Measurements from ENCODE around the gene CAMKMT. TPM values are rescaled to one million over a fixed set of nuclear protein-coding genes. Genes with fewer than 3 reads are reported as not detected.

Gene CAMKMT
- total RNA-seq, 2 experiments from 2014 or later: 25.7 to 27.4 TPM

DNA sequence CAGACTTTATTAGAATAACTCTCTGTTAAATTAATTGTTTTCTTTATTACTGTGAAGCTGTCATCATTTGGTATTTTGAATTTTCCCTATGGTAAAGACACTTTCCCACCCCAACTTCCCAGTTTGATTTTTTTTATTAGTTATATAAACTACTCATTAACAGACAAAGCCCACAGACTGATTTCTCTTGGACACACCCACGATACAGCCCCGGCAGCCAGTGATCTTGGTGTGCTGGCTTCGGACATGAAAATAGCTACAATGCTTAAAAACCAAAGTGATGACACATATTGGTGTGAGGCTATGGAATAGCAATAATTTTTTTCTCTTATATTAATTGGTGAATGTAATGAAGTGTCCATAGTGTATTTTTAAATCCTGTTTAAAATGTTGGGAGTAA is 354.4 kb downstream of the CAMKMT start:
- no TSS peak for BruUV-seq (replicated peaks)
- Histone ChIP-seq H3K27ac (ENCODE audit: low read depth, low read length, poor library complexity, severe bottlenecking) (no peak overlapping the region), H3K9me3 (ENCODE audit: low read length) (no peaks in the 10 kb centered on the region), H3K4me3 (ENCODE audit: low read depth, low read length, poor library complexity, severe bottlenecking) (no peak overlapping the region), H3K9me2 (ENCODE audit: insufficient read depth, low read length) (no peaks in the 10 kb centered on the region), H3K36me3 (ENCODE audit: insufficient read depth, low read length) (no peaks in the 10 kb centered on the region), H3K4me2 (ENCODE audit: low read length) (no peak overlapping the region), H3K4me1 (ENCODE audit: insufficient read depth, low read length, poor library complexity, severe bottlenecking) (peaks cover 18% of the 10 kb centered on the region), H4K20me1 (ENCODE audit: insufficient read depth, low read length) (no peaks in the 10 kb centered on the region), H3K79me2 (ENCODE audit: insufficient read depth, low read depth, low read length) (no peaks in the 10 kb centered on the region), H2AFZ (ENCODE audit: low read length) (no peak overlapping the region)
- TF ChIP-seq, protein P1, sequence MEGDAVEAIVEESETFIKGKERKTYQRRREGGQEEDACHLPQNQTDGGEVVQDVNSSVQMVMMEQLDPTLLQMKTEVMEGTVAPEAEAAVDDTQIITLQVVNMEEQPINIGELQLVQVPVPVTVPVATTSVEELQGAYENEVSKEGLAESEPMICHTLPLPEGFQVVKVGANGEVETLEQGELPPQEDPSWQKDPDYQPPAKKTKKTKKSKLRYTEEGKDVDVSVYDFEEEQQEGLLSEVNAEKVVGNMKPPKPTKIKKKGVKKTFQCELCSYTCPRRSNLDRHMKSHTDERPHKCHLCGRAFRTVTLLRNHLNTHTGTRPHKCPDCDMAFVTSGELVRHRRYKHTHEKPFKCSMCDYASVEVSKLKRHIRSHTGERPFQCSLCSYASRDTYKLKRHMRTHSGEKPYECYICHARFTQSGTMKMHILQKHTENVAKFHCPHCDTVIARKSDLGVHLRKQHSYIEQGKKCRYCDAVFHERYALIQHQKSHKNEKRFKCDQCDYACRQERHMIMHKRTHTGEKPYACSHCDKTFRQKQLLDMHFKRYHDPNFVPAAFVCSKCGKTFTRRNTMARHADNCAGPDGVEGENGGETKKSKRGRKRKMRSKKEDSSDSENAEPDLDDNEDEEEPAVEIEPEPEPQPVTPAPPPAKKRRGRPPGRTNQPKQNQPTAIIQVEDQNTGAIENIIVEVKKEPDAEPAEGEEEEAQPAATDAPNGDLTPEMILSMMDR (conservative IDR thresholded peaks at IDR 0.05; ENCODE audit: low read length): no peak
- no peak for TF ChIP-seq EZH2phosphoT487 (IDR thresholded peaks at IDR 0.05; ENCODE audit: borderline replicate concordance, low read depth, low read length)
- CTCF ChIA-PET (ENCODE audit: unreplicated experiment): no interaction called here
- POLR2A ChIA-PET: interaction anchor here (0.5 to 1.3 kb wide), 3 partner anchors 16 to 140 kb away, joined by 3 to 6 read pairs (median 3); no protein-coding TSS in a partner anchor
- intact Hi-C loops (cut with micrococcal nuclease; ENCODE audit: unreplicated experiment): no loop called here
- DNase-seq (ENCODE audit: low spot score): no peak

GRCh38 chr2:44718431-44718830 is 356.7 kb downstream of the CAMKMT start:
- Histone ChIP-seq H3K79me2 (ENCODE audit: insufficient read depth, low read depth, low read length) (no peaks in the 10 kb centered on the region), H3K27ac (ENCODE audit: low read depth, low read length, poor library complexity, severe bottlenecking) (no peak overlapping the region), H3K4me2 (ENCODE audit: low read length) (no peak overlapping the region), H3K36me3 (ENCODE audit: insufficient read depth, low read length) (no peaks in the 10 kb centered on the region), H2AFZ (ENCODE audit: low read length) (no peak overlapping the region), H4K20me1 (ENCODE audit: insufficient read depth, low read length) (no peaks in the 10 kb centered on the region), H3K9me2 (ENCODE audit: insufficient read depth, low read length) (no peaks in the 10 kb centered on the region), H3K9me3 (ENCODE audit: low read length) (no peaks in the 10 kb centered on the region), H3K4me3 (ENCODE audit: low read depth, low read length, poor library complexity, severe bottlenecking) (no peak overlapping the region), H3K4me1 (ENCODE audit: insufficient read depth, low read length, poor library complexity, severe bottlenecking) (peaks cover 23% of the 10 kb centered on the region)
- no peak for DNase-seq (ENCODE audit: low spot score)
- CTCF ChIA-PET (ENCODE audit: unreplicated experiment): no interaction called here
- POLR2A ChIA-PET: interaction anchor here (0.8 to 1.8 kb wide), 3 partner anchors 9 to 14 kb away, joined by 3 to 6 read pairs (median 5); no protein-coding TSS in a partner anchor
- intact Hi-C loops (cut with micrococcal nuclease; ENCODE audit: unreplicated experiment): no loop called here
- no TSS peak for BruUV-seq (replicated peaks)
- TF ChIP-seq EZH2phosphoT487 (IDR thresholded peaks at IDR 0.05; ENCODE audit: borderline replicate concordance, low read depth, low read length): no peak
- TF ChIP-seq, protein P1 (conservative IDR thresholded peaks at IDR 0.05; ENCODE audit: low read length): no peak

DNA sequence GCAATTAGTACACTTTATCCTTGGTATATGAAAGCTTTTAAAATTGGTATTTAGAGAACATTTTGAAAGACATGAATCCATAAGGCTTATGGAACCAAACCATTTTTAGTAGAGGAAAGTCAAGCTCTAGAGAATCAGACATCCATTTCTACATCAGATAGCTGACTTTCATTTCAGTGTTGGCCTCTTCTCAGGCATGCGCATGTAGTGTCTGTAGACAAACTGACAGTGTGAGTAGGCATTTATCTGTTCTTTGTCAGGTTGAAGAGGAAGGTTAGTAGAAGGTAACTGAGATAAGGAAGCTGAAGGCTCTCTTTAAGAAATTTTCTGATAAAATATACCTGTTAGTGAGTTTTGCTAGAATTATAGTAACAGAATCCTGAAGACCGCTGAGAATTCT is 357.8 kb downstream of the CAMKMT start:
- Histone ChIP-seq H3K4me3 (ENCODE audit: low read depth, low read length, poor library complexity, severe bottlenecking) (no peak overlapping the region), H4K20me1 (ENCODE audit: insufficient read depth, low read length) (no peaks in the 10 kb centered on the region), H3K9me2 (ENCODE audit: insufficient read depth, low read length) (no peaks in the 10 kb centered on the region), H3K9me3 (ENCODE audit: low read length) (no peaks in the 10 kb centered on the region), H3K4me2 (ENCODE audit: low read length) (no peak overlapping the region), H3K36me3 (ENCODE audit: insufficient read depth, low read length) (no peaks in the 10 kb centered on the region), H3K4me1 (ENCODE audit: insufficient read depth, low read length, poor library complexity, severe bottlenecking) (peaks cover 16% of the 10 kb centered on the region), H3K79me2 (ENCODE audit: insufficient read depth, low read depth, low read length) (no peaks in the 10 kb centered on the region), H3K27ac (ENCODE audit: low read depth, low read length, poor library complexity, severe bottlenecking) (no peak overlapping the region), H2AFZ (ENCODE audit: low read length) (no peak overlapping the region)
- ChIA-PET CTCF (ENCODE audit: unreplicated experiment) (no interaction called here), POLR2A (no interaction called here)
- no peak for DNase-seq (ENCODE audit: low spot score)
- intact Hi-C loops (cut with micrococcal nuclease; ENCODE audit: unreplicated experiment): no loop called here
- TF ChIP-seq, protein P1 (conservative IDR thresholded peaks at IDR 0.05; ENCODE audit: low read length): no peak
- TF ChIP-seq EZH2phosphoT487 (IDR thresholded peaks at IDR 0.05; ENCODE audit: borderline replicate concordance, low read depth, low read length): no peak
- no TSS peak for BruUV-seq (replicated peaks)
